DND-41 (cell line): ENCODE data around the gene CREBBP.

ENCODE experiments used
- CTCF ChIP-seq: IDR thresholded peaks from 2 replicates; pipeline ENCODE4 v1.5.1; 2012; ENCODE audit warnings: borderline replicate concordance, low read length, moderate library complexity, mild to moderate bottlenecking; ENCODE audit not compliant: poor library complexity, severe bottlenecking; ENCODE audit errors: extremely low read depth
- EZH2 ChIP-seq: IDR thresholded peaks from 3 replicates; pipeline ENCODE4 v1.6.1; 2012; ENCODE audit warnings: borderline replicate concordance, low read depth, mild to moderate bottlenecking, moderate library complexity, low read length, inconsistent platforms; ENCODE audit not compliant: severe bottlenecking

DNA sequence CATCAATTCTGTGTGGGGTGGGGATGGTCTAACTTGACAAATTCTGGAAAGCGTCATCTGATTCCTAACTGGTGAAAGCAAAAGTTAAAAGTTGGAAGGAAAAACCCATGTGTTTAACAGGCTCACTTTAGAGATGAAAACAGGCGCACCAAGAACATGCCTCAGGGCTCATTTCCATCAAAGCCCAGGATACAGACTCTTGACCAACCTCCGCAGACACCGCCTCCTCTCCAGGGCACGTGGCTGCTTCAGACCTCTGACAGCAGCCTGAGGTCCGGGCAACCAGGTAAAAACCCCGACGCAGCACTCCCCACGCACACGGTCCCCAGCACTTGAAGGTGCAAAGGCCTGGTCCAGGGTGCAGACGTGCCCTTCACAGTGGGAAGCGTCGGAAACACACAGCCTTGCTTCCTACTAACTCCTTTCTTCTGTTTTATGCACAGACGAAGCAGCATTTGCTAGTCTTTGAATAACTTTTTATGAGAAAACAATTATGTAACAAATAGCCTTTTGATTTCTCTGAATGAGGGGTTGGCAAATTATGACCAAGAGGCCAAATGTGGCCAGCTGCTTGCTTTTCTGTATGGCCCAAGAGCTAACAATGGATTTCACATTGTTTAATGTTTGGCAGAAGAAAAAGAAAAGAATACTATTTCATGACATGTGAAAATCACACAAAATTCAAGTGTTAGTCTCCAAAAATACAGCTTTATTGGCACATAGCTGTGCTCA is 119.0 kb downstream of the CREBBP start:
- no peak for TF ChIP-seq EZH2
- no peak for TF ChIP-seq CTCF
